HEK293T (cell line): ENCODE measurements around the gene NFXL1.

Experiments used
- CTCF ChIA-PET: fragments of 350-600 bp; formaldehyde crosslinking; extraction: SDS; loops from one replicate; lab custom pipeline; 2021; ENCODE audit warnings: antibody characterized with exemption, inconsistent platforms; lab: Yijun Ruan, JAX
- POLR2A ChIA-PET: fragments of 350-600 bp; formaldehyde crosslinking; extraction: SDS; loops from one replicate; lab custom pipeline; 2020; ENCODE audit warnings: antibody characterized with exemption, inconsistent platforms; lab: Yijun Ruan, JAX
- DNase-seq: peaks from one replicate; pipeline ENCODE4 v3.0.0; 2012; ENCODE audit warnings: mixed read lengths; ENCODE audit errors: extremely low spot score
- ARNT ChIP-seq: fragments of 450-650 bp; IDR thresholded peaks from 2 replicates; pipeline ENCODE4 v1.6.1; 2017; ENCODE audit warnings: mild to moderate bottlenecking
- BHLHE40 ChIP-seq: fragments of 450-650 bp; IDR thresholded peaks from 2 replicates; pipeline ENCODE4 v1.6.1; 2016; ENCODE audit warnings: mild to moderate bottlenecking, moderate library complexity, borderline replicate concordance
- CTBP1 ChIP-seq: fragments of 450-650 bp; IDR thresholded peaks from 2 replicates; pipeline ENCODE4 v1.6.1; 2016; ENCODE audit warnings: borderline replicate concordance
- ELF4 ChIP-seq: fragments of 450-650 bp; IDR thresholded peaks from 2 replicates; pipeline ENCODE4 v1.6.1; 2017; ENCODE audit warnings: antibody characterized with exemption
- FOXA1 ChIP-seq: fragments of 450-650 bp; IDR thresholded peaks from 2 replicates; pipeline ENCODE4 v1.6.1; 2016; ENCODE audit warnings: mild to moderate bottlenecking
- FOXK2 ChIP-seq: fragments of 450-650 bp; IDR thresholded peaks from 2 replicates; pipeline ENCODE4 v1.6.1; 2016; ENCODE audit warnings: mild to moderate bottlenecking
- FOXM1 ChIP-seq: fragments of 450-650 bp; IDR thresholded peaks from 2 replicates; pipeline ENCODE4 v1.6.1; 2017; ENCODE audit warnings: mild to moderate bottlenecking, borderline replicate concordance
- HDGF ChIP-seq: fragments of 450-650 bp; IDR thresholded peaks from 2 replicates; pipeline ENCODE4 v1.6.1; 2017; ENCODE audit warnings: antibody characterized with exemption, borderline replicate concordance
- L3MBTL2 ChIP-seq: fragments of 450-650 bp; conservative IDR thresholded peaks from 2 replicates; pipeline ENCODE4 v1.6.1; 2016; ENCODE audit warnings: mild to moderate bottlenecking
- LEF1 ChIP-seq: fragments of 450-650 bp; IDR thresholded peaks from 2 replicates; pipeline ENCODE4 v1.6.1; 2017; ENCODE audit warnings: mild to moderate bottlenecking, borderline replicate concordance
- NFRKB ChIP-seq: fragments of 450-650 bp; IDR thresholded peaks from 2 replicates; pipeline ENCODE4 v1.6.1; 2016; ENCODE audit warnings: mild to moderate bottlenecking, moderate library complexity
- PKNOX1 ChIP-seq: fragments of 450-650 bp; IDR thresholded peaks from 2 replicates; pipeline ENCODE4 v1.6.1; 2016
- SP1 ChIP-seq: fragments of 450-650 bp; IDR thresholded peaks from 2 replicates; pipeline ENCODE4 v1.6.1; 2017
- SUZ12 ChIP-seq: fragments of 450-650 bp; IDR thresholded peaks from 2 replicates; pipeline ENCODE4 v1.6.1; 2016; ENCODE audit warnings: mild to moderate bottlenecking
- TARDBP ChIP-seq: fragments of 450-650 bp; IDR thresholded peaks from 2 replicates; pipeline ENCODE4 v1.6.1; 2016
- ZNF384 ChIP-seq: fragments of 450-650 bp; IDR thresholded peaks from 2 replicates; pipeline ENCODE4 v1.6.1; 2016

NFXL1 gene

GRCh38 chr4:47915378-47915777 lies 995 bp upstream of the NFXL1 start:
- DNase-seq, result no peak
- TF ChIP-seq PKNOX1 (no peak), FOXK2 (no peak), ELF4 (no peak), CTBP1 (no peak), FOXA1 (no peak), HDGF (no peak), BHLHE40 (no peak)
- ChIA-PET CTCF (no interaction called here), POLR2A (interaction anchor here (0.9 to 1.1 kb wide), 2 partner anchors 12 to 63 kb away, joined by 3 to 6 read pairs; no protein-coding TSS in a partner anchor)

DNA sequence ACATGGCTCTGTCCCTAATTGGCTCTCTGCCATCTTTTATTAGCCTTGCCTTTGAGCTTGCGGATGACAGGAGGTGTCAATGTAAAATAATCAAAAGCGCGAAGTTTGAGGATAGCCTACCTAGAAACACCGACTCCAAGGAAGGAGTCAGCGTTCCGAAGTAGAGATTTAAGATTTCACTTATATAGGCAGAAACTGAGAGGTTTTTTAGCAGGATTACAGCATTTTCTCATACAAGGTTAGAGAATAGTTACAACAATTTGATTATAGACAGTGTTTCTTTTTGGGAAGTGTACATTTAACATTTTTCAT lies 499 bp upstream of the NFXL1 start:
- no peak for DNase-seq
- POLR2A ChIA-PET, result interaction anchor here (0.6 to 1.4 kb wide), 8 partner anchors 9 to 220 kb away, joined by 3 to 6 read pairs (median 3); partner anchors contain the start of gene CORIN
- no peak for TF ChIP-seq BHLHE40
- TF ChIP-seq L3MBTL2, result 0 out of 2 replicates have a peak, but pooled peaks have one; percentile 88
- no peak for TF ChIP-seq SUZ12
- CTCF ChIA-PET, result no interaction called here

GRCh38 chr4:47913861-47914219 lies 543 bp downstream of the NFXL1 start:
- ChIA-PET POLR2A (interaction anchor here (1.0 to 1.4 kb wide), 3 partner anchors 30 to 219 kb away, joined by 3 to 5 read pairs (median 3); partner anchors contain the start of gene CORIN), CTCF (no interaction called here)
- TF ChIP-seq ARNT, result no peak
- TF ChIP-seq ELF4, result no peak
- no peak for TF ChIP-seq FOXM1
- TF ChIP-seq HDGF, result no peak
- TF ChIP-seq L3MBTL2, result 0 out of 2 replicates have a peak, but pooled peaks have one; percentile 1
- no peak for TF ChIP-seq BHLHE40
- no peak for TF ChIP-seq SUZ12
- peak; percentile 12 for DNase-seq

GRCh38 chr4:47913330-47913729 lies 1.1 kb downstream of the NFXL1 start:
- CTCF ChIA-PET, result no interaction called here
- DNase-seq, result no peak
- no peak for TF ChIP-seq L3MBTL2
- no peak for TF ChIP-seq SP1
- no peak for TF ChIP-seq FOXM1
- no peak for TF ChIP-seq ELF4
- TF ChIP-seq BHLHE40, result no peak
- POLR2A ChIA-PET, result interaction anchor here (1.4 kb wide), 1 partner anchor 76 kb away, joined by 5 read pairs; the partner anchor contains the start of gene CORIN

DNA sequence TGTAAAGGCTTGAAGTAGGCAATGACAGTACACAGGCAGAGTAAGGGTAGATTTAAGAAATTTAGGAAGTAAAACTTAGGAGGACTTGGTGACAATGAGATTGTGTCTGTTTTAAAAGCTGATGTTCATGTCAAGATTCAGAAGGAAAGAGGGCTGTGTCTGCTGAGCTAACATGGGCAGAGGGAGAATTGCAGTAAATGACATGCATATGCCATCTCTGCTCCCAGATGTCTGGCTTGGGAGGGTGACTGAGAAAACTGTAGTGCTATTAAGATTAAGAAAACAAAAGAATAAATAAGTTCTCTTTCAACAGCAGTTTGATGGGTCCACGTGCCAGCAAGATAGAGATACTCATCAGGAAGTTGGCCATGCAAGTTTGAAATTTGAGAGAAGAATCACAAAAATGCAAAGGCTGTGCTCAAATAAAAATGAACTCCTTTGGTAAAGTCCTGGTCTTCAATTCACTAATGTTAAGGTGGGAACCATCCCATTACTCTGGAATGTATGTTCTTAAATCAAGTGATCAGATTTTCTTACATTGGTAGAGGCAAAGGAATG lies 7.2 kb downstream of the NFXL1 start:
- TF ChIP-seq PKNOX1, result no peak
- TF ChIP-seq CTBP1, result no peak
- TF ChIP-seq LEF1, result no peak
- no peak for TF ChIP-seq FOXA1
- no peak for TF ChIP-seq ARNT
- TF ChIP-seq FOXM1, result no peak
- TF ChIP-seq TARDBP, result no peak
- no peak for TF ChIP-seq SUZ12
- no peak for TF ChIP-seq NFRKB
- no peak for TF ChIP-seq ELF4
- TF ChIP-seq HDGF, result no peak
- TF ChIP-seq ZNF384, result no peak
- TF ChIP-seq FOXK2, result no peak
- no peak for TF ChIP-seq SP1
- TF ChIP-seq L3MBTL2, result no peak
- TF ChIP-seq BHLHE40, result no peak
- ChIA-PET POLR2A (no interaction called here), CTCF (no interaction called here)
- DNase-seq, result no peak

- no peak for DNase-seq
- no peak for TF ChIP-seq ELF4
- TF ChIP-seq BHLHE40, result no peak
- no peak for TF ChIP-seq SP1
- no peak for TF ChIP-seq L3MBTL2
- TF ChIP-seq FOXA1, result no peak
- TF ChIP-seq FOXM1, result no peak
- no peak for TF ChIP-seq ARNT
- no peak for TF ChIP-seq NFRKB
- TF ChIP-seq LEF1, result no peak
- TF ChIP-seq CTBP1, result no peak
- no peak for TF ChIP-seq PKNOX1
- no peak for TF ChIP-seq SUZ12
- no peak for TF ChIP-seq ZNF384
- TF ChIP-seq HDGF, result no peak
- TF ChIP-seq TARDBP, result no peak
- TF ChIP-seq FOXK2, result no peak
- ChIA-PET POLR2A (no interaction called here), CTCF (no interaction called here)
These were observed 14.7 kb downstream of the NFXL1 start for GRCh38 chr4:47899639-47900038.
